RKO (cell line): ENCODE measurements around the gene OGFOD2.
"Not testable (repeated sequence)": the region's sequence is repeated elsewhere in the genome, so short reads cannot be mapped to it uniquely, and the experiment has no call there.

Experiments
- DNase-seq: peaks from one replicate; pipeline ENCODE4 v3.0.0-alpha.2; 2016; ENCODE audit warnings: low spot score

Gene OGFOD2

DNA sequence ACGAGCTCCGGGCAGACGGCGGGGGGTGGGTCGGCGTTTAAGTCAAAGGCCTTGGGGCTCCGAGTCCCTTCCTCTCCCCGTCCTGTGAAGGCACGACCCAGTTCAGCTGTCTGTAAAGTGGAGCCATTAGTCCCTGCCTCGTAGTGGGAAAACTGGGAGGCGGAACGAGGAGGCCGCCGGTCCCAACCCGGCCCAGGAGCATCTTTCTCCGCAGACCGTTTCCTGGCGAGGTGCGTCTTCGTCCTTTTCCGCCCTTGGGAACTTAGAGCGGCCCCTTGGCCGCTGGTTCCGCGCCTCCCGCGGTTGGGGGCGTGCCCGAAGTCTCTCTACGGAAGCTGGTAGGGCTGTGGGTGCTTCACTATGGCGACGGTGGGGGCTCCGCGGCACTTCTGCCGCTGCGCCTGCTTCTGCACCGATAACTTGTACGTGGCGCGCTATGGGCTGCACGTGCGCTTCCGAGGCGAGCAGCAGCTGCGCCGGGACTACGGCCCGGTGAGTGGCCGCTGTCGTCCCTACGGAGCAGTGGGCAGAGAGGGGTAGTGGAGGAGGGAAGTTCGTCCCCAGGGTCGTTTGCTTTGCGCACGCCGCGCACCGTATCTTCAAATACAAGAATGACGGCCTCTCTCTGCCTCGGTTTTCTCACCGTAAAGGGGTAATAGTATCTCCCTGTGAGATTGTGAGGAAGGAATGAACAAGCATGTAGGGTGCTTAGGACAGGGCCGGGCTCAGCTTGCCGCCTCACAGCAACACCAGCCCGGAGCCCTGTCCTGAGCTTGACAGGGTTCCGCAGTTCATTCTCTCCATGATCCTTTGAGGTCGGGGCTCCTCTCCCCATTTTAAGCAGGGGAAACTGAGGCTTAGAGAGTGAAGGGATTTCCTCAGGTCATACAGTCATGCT, at the start of gene OGFOD2:
Gene OGFOD2 (plus strand): TSS at position 353 of the 898 bp plus-strand sequence. CDS start 8 bp downstream, at position 361.
- DNase-seq: peak; percentile 93

DNA sequence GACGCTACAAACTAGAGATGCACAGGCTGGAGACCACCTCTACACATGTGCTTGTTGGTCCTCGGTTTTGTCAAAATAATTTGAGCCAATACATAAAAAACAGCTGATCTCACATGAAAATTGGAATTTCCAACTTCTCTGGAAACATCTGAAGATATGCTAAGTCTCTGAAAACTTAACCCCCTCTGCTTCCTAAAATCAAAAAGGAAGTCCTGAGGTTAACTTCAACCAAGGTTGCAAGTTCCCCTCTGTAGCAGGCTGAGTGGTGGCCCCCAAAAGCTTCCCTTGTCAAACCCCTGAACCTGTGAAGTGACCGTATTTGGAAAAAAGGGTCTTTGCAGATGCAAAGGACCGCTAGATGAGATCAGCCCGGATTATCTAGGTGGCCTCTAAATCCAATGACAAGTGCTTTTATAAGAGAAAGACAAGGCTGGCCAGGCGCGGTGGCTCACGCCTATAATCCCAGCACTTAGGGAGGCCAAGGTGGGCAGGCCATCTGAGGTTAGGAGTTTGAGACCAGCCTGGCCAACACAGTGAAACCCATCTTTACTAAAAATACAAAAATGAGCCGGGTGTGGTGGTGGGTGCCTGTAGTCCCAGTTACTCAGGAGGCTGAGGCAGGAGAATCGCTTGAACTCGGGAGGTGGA, 47.2 kb upstream of the OGFOD2 start:
- DNase-seq: no peak

DNA sequence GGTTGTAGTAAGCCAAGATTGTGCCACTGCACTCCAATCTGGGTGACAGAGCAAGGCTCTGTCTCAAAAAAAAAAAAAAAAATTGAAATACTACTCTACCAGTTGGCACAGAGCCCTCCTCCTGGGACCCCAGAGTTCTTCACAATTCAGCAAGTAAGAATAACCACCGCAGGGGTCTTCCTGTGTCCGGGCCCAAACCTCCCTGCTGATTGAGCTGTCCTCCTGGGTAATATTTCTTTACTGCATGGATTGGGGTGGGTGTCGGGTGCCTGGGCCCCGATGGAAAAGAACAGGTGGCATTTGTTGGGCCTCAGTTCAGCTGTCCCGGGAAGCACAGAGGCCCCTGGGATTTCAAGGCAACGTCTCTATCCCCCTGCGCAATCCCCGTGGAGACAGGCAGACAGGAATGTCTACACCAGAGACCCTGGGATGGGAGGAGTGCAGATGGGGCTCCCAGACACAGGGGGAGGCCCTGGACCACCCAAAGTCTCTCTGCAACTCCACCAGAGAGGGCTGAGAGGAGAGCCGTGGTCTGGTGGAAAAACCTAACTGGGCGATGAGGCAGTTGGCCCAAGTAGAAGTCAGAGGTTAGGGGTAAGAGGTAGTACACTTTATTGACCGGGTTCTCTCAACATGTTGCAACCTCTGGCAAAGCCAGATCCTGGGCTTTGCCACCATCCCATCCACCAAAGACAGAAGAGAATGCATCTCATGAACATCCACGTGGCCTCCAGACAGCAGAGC, 46.5 kb upstream of the OGFOD2 start:
- DNase-seq: no peak

- no peak for DNase-seq
Measured at GRCh38 chr12:122929148-122929538, 45.9 kb upstream of the OGFOD2 start.

DNA sequence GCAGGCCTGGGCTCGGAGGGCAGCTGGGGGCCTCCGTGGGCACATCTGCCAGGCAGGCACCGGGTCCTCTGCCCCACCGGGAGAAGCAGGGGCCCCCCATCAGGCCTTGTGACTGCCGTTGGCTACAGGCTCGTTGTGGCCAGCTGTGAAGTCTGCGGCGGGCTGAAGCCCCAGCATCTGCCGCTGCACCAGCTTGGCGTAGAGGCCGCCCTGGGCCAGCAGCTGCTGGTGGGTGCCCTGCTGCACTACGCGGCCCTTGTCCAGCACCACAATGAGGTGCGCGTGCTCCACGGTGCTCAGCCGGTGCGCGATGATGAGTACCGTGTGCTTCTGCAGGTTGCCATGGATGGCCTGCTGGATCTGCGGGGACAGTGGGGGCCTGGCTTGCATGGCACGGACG, 45.2 kb upstream of the OGFOD2 start:
- no peak for DNase-seq

GRCh38 chr12:122932207-122932606, 42.8 kb upstream of the OGFOD2 start:
- DNase-seq: no peak

DNA sequence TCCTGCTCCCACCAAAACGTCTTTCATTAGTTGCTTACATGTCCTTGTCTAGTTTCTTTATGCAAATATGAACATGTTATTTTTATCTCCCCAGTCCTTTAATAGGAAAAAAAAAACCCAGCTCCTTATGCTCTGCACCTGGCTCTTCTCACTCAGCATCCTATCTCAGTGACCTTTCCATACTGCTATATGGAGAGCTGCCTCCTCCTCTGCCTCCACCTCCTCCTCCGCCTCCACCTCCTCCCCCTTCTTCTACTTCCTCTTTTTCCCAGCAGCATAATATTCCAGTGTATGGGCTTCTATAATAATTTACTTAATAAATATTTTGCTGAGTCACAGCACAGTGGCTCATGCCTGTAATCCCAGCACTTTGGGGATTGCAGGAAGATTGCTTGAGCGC, 40.3 kb upstream of the OGFOD2 start:
- no peak for DNase-seq

- DNase-seq: no peak
Measured at GRCh38 chr12:122935318-122935717, 39.7 kb upstream of the OGFOD2 start.

DNA sequence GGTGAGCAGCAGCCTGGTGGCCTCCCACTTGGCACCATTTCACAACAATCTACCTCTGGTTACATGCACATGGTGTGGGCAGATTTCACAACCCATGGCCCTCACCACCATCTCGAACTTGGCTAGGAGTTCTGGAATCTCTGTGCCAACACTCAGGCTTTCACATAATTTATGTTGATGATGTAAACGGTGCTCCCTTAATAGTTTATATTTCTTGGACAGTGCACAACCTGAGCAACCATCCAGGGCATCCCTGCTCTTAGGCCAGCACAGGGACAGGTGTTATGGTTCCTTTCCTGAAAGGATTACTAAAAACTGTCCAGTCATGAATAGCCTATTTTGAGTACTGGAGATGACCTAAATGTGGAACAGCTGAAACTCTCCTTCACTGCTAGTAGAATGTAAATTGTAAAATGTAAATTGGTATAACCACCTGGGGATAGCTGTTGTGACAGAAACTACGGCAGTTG, 37.4 kb upstream of the OGFOD2 start:
- no peak for DNase-seq

- no peak for DNase-seq
Measured at GRCh38 chr12:122939125-122939524, 35.9 kb upstream of the OGFOD2 start.

- DNase-seq: not testable (repeated sequence)
Measured at GRCh38 chr12:122941351-122941750, 33.7 kb upstream of the OGFOD2 start.

- no peak for DNase-seq
Measured at GRCh38 chr12:122942637-122943036, 32.4 kb upstream of the OGFOD2 start.

DNA sequence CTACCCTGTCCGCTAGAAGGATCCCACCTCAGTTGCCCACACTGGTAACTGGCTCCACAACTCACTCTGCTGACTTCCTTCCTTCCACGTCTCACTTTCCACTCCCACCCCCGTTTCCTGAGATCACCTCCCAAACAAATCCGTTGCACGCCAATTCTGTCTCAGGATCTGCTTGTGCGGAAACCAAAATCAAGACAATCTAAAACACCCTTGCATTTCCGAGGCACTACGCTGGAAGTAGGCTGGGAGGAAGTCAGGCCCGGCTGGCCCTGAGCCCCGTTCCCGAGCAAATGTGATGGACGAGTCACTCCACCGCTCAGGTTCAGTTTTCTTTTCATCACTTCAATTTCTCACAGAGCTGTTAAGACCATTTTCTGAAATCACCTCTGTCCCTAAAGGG, 31.8 kb upstream of the OGFOD2 start:
- DNase-seq: no peak

- no peak for DNase-seq
Measured at GRCh38 chr12:122944605-122945592, 30.1 kb upstream of the OGFOD2 start.

GRCh38 chr12:122946690-122947341, 28.2 kb upstream of the OGFOD2 start:
- peak; percentile 98 for DNase-seq

DNA sequence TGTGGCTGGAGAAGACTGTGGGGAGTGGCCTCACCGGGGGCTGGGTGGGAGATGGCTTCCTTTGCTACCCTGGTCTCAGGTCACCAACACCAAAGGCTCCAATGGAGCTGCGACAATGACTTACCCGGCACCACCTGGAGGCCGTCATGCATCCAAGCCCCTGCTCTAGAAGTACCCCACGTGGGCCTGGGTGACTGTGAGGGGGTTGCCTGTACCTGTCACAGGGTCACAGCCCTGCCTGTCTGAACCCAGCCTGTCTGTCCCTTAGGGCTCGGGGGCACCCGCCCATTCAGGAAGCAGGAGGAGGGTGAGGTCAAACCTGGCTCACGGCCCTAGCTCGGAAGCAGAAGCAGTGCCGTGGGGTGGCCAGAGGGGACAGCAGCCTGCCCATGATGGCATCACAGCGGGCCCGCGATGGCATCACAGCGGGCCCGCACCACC, 27.7 kb upstream of the OGFOD2 start:
- DNase-seq: no peak

- DNase-seq: no peak
Measured at GRCh38 chr12:122948605-122949004, 26.4 kb upstream of the OGFOD2 start.

DNA sequence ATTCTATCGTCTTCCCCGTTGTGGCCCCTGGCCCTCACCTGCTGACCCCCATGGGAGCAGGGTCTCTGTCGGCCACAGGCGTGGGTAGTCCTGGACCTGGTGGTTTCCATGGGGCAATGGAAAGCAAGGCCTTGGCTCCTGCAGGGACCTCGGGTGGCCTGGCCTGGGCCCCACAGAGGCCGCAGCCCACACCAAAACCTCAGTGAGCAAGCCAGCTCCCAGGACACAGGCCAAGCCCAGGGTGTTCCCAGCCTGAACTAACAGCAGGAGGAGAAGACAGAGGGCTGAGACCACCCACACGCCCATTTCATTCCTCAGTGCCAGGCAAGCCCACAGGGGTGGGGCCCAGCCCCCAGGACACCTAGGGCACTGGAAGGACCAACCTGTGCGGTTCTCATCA, 25.6 kb upstream of the OGFOD2 start:
- no peak for DNase-seq

GRCh38 chr12:122949816-122950675, 25.0 kb upstream of the OGFOD2 start:
- DNase-seq: no peak

GRCh38 chr12:122951406-122951805, 23.6 kb upstream of the OGFOD2 start:
- DNase-seq: peak; percentile 80
